Measurements from ENCODE around the gene TACO1. TPM values are rescaled to one million over a fixed set of nuclear protein-coding genes. Genes with fewer than 3 reads are reported as not detected.

Gene TACO1
- polyA plus RNA-seq, 6 donors from 2014 or later = 14.9 to 19.7 (median 16.8) TPM

DNA sequence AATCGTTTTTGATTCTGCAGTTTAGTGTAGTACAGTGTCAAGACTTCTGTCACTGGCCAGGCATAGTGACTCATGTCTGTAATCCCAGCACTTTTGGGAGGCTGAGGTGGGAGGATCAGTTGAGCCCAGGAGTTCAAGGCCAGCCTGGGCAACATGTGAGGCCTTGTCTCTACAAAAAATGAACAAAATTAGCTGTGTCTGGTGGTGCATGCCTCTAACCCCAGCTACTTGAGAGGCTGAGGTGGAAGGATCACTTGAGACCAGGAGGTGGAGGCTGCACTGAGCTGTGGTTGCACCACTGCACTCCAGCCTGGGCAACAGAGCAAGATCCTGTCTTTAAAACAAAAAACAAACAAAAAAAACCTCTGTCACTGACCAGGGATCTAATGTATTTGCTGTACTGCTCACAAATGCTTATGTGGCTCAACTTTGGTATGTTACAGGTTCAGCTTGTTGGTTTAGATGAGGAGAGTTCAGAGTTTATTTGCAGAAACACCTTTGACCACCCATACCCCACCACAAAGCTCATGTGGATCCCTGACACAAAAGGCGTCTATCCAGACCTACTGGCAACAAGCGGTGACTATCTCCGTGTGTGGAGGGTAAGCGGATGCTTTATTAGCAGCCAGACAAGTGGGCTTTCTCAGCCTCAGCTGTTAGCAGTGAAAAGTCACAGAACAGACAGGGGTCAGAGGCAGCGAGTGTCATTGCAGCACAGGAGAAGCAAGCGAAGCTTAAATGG, 22.5 kb upstream of the TACO1 start:
- no peaks in the 10 kb centered on the region for H3K9me3 Mint-ChIP-seq
- DNase-seq = no peak
- peaks cover 15 to 18% of the 10 kb centered on the region in 2 donors for H3K36me3 Mint-ChIP-seq
- no peak overlapping the region for H3K4me3 Mint-ChIP-seq
- no peaks in the 10 kb centered on the region for H3K27me3 Mint-ChIP-seq
- H3K27ac Mint-ChIP-seq = no peak overlapping the region
- no peak for ATAC-seq (ENCODE audit: low read depth in 2 of 2)
- H3K4me1 Mint-ChIP-seq = peaks cover 13 to 21% (median 20%) of the 10 kb centered on the region in 3 donors

DNA sequence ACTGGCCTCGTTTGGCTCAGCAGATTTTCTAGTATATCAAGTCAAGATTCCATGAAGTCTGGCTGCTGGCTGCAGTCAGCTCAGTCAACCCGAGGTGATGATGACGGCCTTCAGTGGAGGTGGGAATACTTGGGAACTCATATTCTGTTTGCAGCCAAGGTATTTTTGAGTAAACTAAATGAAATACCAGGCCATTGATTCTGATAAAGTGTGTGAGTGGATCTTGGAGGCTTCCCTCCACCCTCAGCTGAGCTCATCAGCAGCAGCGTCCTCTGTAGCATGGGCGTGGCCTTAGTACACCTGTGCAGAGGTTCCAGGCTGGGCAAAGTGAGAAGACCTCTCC, 22.0 kb upstream of the TACO1 start:
- no peak for DNase-seq
- Mint-ChIP-seq H3K27ac (peak overlapping the region in 3 of 6 donors; percentile 51 to 92 (median 60)), H3K4me1 (peaks cover 10 to 19% (median 19%) of the 10 kb centered on the region in 3 donors), H3K9me3 (no peaks in the 10 kb centered on the region), H3K27me3 (no peaks in the 10 kb centered on the region), H3K36me3 (peaks cover 15 to 19% of the 10 kb centered on the region in 2 donors), H3K4me3 (no peak overlapping the region)
- ATAC-seq (ENCODE audit: low read depth in 2 of 2) = no peak

DNA sequence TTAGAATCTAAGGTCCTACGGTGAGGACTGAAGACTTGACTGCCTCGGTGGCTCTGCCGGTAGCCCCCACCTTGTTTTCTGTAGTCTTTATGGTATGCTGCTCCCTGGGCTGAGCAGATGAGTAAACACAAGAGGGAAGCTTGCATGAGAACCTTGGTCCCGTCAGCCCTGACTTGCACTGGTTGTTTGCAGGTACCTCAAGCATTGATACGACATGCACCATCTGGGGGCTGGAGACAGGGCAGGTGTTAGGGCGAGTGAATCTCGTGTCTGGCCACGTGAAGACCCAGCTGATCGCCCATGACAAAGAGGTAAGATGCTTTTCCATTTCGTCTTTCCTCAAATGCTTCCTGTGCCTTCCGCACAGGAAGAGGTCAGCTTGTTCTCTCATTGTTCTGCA, 21.1 kb upstream of the TACO1 start:
- peaks cover 5 to 13% (median 13%) of the 10 kb centered on the region in 3 donors for H3K4me1 Mint-ChIP-seq
- no peak for ATAC-seq (ENCODE audit: low read depth in 2 of 2)
- H3K9me3 Mint-ChIP-seq = no peaks in the 10 kb centered on the region
- H3K4me3 Mint-ChIP-seq = no peak overlapping the region
- H3K27ac Mint-ChIP-seq = no peak overlapping the region
- no peak for DNase-seq
- H3K36me3 Mint-ChIP-seq = peaks cover 8 to 19% of the 10 kb centered on the region in 2 donors
- H3K27me3 Mint-ChIP-seq = no peaks in the 10 kb centered on the region

DNA sequence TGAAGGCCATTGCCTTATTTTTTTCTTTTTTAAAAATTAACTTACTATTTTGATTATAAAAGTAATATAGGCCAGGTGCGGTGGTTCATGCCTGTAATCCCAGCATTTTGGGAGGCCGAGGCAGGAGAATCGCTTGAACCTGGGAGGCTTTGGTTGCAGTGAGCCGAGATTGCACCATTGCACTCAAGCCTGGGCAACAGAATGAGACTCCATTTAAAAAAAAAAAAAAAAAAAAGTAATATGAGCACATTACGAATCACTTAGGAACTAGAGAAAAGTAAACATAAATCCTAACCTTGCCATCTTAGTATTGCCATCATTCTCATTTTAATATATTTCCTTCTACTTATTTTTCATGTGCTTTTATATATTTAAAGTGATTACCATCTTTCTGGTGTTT, 12.9 kb upstream of the TACO1 start:
- Mint-ChIP-seq H3K4me1 (peaks cover 0 to 5% (median 2%) of the 10 kb centered on the region in 3 donors), H3K27ac (peak overlapping the region in 1 of 6 donors; percentile 47), H3K4me3 (no peak overlapping the region), H3K27me3 (no peaks in the 10 kb centered on the region), H3K9me3 (no peaks in the 10 kb centered on the region), H3K36me3 (peaks cover 23 to 31% of the 10 kb centered on the region in 2 donors)
- DNase-seq = no peak
- no peak for ATAC-seq (ENCODE audit: low read depth in 2 of 2)

DNA sequence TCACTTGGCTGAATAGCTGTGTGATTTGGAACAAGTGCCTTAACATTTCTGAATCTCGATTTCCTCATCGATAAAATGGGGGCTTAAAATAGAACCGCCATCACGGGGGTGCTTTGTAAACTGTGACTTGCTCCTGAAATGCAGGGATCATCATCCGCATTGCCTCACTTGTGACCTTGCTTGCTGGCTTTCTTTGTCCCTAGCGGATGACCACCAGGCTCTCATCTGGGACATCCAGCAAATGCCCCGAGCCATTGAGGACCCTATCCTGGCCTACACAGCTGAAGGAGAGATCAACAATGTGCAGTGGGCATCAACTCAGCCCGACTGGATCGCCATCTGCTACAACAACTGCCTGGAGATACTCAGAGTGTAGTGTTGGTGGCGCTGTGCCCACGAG, 11.9 kb upstream of the TACO1 start:
- H3K4me1 Mint-ChIP-seq = peaks cover 0 to 5% (median 2%) of the 10 kb centered on the region in 3 donors
- no peaks in the 10 kb centered on the region for H3K27me3 Mint-ChIP-seq
- ATAC-seq (ENCODE audit: low read depth in 2 of 2) (no peak), DNase-seq (no peak)
- H3K27ac Mint-ChIP-seq = no peak overlapping the region
- no peaks in the 10 kb centered on the region for H3K9me3 Mint-ChIP-seq
- peaks cover 20 to 25% of the 10 kb centered on the region in 2 donors for H3K36me3 Mint-ChIP-seq
- H3K4me3 Mint-ChIP-seq = no peak overlapping the region

DNA sequence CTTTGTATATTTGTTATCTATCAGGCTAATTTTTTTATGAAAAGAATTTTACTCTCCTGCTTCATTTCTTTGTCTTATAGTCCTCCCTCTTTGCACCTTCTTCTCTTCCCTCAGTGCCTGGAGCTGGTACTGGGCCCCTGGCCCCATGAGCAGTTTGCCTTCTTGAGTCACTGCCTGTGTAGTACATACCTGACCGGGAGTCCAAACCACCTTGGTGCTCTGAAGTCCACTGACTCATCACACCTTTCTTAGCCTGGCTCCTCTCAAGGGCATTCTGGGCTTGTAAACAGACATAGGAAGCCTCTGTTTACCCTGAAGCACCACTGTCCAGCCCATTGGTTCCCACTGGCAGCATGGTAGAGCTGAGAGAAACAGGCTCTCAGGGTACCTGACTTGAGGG, 11.0 kb upstream of the TACO1 start:
- Mint-ChIP-seq H3K4me1 (peaks cover 0 to 5% (median 2%) of the 10 kb centered on the region in 3 donors), H3K36me3 (peaks cover 20 to 25% of the 10 kb centered on the region in 2 donors), H3K4me3 (no peak overlapping the region), H3K27ac (peak overlapping the region in 3 of 6 donors; percentile 61 to 84 (median 72)), H3K9me3 (no peaks in the 10 kb centered on the region), H3K27me3 (no peaks in the 10 kb centered on the region)
- DNase-seq (no peak), ATAC-seq (ENCODE audit: low read depth in 2 of 2) (no peak)

DNA sequence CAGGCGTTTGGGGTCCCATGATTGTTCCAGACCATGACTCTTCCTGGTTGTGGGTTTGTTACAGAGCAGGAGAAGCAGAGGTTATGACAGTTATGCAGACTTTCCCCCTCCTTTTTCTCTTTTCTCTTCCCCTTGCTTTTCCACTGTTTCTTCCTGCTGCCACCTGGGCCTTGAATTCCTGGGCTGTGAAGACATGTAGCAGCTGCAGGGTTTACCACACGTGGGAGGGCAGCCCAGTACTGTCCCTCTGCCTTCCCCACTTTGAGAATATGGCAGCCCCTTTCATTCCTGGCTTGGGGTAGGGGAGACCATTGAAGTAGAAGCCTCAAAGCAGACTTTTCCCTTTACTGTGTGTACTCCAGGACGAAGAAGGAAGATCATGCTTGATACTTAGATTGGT, 7.9 kb upstream of the TACO1 start:
- peaks cover 11 to 25% of the 10 kb centered on the region in 2 donors for H3K36me3 Mint-ChIP-seq
- ATAC-seq (ENCODE audit: low read depth in 2 of 2) = no peak
- no peak overlapping the region for H3K27ac Mint-ChIP-seq

DNA sequence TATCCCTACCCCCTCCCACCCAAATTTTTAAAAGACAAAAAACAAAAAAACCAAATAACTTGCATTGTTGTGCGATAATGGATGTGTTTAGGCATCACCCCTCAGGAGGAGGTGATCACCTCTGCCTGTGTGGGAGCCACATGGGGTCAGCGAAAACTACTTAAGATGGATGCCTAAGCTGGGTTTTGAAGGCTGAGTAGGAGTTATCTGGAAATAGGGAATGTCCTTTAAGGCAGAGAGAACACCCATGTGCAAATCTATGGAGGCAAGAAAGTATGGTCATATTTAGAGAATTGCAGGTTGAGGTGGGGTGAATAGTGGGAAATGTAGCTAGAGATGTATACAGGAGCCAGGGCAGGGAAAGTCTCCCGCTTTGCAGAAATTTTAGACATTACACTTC, 5.6 kb upstream of the TACO1 start:
- Mint-ChIP-seq H3K9me3 (no peaks in the 10 kb centered on the region), H3K4me1 (peaks cover 2 to 5% (median 3%) of the 10 kb centered on the region in 3 donors), H3K27me3 (no peaks in the 10 kb centered on the region), H3K36me3 (peaks cover 3 to 13% of the 10 kb centered on the region in 2 donors), H3K27ac (peak overlapping the region in 1 of 6 donors; percentile 65), H3K4me3 (peak overlapping the region in 1 of 8 donors; percentile 8)
- DNase-seq = no peak
- no peak for ATAC-seq (ENCODE audit: low read depth in 2 of 2)

More for the DNA sequence above, 7.9 kb upstream of the TACO1 start:
- Mint-ChIP-seq H3K27me3 (no peaks in the 10 kb centered on the region), H3K4me3 (no peak overlapping the region), H3K9me3 (no peaks in the 10 kb centered on the region), H3K4me1 (peaks cover 0 to 5% (median 2%) of the 10 kb centered on the region in 3 donors)
- no peak for DNase-seq

DNA sequence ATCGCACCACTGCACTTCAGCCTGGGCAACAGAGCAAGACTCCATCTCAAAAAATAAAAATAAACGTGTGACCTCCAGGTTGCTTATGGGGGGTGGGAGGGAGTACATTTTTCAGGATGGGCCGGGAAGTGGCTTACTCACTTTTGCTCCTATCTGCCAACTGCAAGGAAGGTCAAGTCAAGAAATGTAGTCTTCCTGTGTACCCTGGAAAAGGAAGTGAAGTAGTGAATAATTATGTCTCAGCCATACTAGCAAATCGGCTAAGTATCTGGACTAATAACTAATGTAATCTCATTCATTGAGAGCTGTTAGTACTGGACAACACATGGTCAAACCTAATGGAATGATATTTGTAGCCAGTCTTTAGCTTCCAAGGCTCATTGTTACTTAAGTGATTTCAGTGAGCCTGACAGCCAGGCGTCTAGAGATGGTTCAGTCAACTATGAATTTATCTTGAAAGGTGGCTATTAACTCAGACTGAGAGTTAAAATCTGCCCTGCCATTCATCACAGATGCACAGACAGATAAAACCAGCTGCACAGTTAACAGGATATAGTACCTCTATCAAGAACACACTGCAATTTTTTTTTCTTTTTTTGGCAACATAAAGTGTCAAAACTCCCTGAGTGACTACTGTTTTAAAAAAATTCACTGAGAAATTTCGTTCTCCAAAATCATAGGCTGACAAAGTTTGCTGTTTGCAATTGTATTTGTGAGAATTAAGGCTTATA, 3.7 kb upstream of the TACO1 start:
- Mint-ChIP-seq H3K4me3 (no peak overlapping the region), H3K36me3 (no peaks in the 10 kb centered on the region), H3K27ac (no peak overlapping the region), H3K9me3 (no peaks in the 10 kb centered on the region), H3K27me3 (no peaks in the 10 kb centered on the region), H3K4me1 (peaks cover 13 to 18% (median 17%) of the 10 kb centered on the region in 3 donors)
- ATAC-seq (ENCODE audit: low read depth in 2 of 2) (no peak), DNase-seq (no peak)

DNA sequence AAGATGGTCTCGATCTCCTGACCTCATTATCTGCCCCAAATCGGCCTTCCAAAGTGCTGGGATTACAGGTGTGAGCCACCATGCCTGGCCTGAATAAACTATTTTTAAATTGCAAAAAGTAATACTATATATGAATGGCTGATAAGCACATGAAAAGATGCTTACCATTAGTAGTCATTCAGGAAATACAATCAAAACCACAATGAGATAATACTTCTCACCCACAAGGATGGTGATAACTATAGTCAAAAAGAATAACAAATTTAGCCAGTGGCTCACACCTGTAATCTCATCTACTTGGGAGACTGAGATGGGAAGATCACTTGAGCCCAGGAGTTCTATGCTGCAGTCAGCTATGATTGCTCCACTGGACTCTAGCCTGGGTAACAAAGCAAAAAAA, 2.4 kb upstream of the TACO1 start:
- DNase-seq (no peak), ATAC-seq (ENCODE audit: low read depth in 2 of 2) (no peak)
- Mint-ChIP-seq H3K27ac (no peak overlapping the region), H3K27me3 (no peaks in the 10 kb centered on the region), H3K36me3 (no peaks in the 10 kb centered on the region), H3K9me3 (no peaks in the 10 kb centered on the region), H3K4me1 (peaks cover 13 to 20% (median 17%) of the 10 kb centered on the region in 3 donors), H3K4me3 (peak overlapping the region in 1 of 8 donors; percentile 79)

DNA sequence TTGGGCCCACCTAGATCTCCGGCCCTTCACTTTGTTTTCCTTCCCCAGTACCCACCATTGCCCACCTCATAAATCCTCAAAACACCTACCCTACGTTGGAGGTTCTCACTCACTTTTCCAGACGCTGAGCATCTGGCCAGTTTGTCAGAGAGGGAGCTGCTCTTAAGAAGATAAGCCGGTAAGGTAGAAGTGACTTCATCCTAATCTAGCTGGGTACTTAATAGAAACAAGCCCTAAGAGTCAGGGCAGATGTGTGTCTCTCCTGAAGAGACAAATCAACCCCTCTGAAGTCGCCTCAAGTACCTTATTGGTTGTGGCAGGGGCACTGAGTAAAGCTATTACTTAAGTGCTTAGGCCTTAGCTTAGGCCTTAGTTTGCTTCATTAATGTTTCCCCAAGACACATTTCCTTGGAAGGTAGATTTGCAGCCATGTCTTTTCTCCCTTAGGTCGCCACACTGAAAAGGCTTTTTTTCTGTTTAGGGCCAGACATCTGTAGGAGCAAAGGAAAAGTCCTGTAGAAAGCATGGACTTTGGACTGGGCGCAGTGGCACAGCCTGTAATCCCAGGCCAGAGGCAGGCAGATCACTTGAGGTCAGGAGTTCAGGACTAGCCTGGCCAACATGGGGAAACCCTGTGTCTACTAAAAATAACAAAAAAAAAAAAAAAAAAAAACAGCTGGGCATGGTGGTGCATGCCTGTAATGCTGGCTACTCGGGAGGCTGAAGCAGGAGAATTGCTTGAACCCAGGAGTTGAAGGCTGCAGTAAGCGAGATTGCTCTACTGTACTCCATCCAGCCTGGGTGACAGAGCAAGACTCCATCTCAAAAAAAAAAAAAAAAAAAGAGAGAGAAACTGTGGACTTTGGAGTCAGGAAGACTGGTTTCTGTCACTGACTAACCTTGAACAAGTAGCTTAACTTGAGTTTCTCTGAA, 1.0 kb downstream of the TACO1 start:
- peak overlapping the region; percentile 88 to 97 (median 94) for H3K4me3 Mint-ChIP-seq
- no peak for ATAC-seq (ENCODE audit: low read depth in 2 of 2)

DNA sequence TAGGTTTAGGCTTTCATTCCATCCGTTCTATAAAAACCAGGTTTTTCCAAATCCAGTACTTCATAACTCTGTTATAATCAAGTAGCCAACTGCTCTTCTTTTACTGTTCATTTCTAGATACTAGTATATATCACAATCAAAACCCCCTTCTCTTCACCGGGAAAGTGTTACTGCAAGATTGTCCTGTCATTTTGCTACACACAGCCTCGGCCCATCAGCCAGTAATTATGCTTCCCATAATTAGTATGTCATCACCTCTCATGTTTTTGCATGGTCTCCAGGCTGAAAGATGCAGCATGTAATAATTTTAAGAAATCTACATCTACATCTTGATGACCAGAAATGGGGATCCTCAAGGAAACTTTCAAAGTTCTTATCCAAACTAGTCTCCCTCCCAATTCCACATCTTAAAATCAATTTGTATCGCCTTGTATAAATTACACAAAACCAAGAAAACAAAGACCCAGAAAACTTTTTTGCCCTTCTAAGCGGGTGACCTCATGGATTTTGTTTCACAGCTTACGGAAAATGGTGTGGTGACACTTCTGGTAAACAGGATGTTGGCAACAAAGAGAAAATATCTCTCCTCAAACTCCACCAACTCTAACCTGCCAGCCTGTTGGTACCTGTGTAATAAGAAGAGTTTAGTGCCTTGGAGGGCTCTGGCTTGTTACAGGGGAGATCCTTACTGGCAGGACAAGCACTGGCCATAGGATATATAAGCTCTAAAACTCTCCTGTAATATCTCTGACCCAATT, 9.3 kb downstream of the TACO1 start:
- ATAC-seq (ENCODE audit: low read depth in 2 of 2) = no peak
- no peak for DNase-seq
- H3K27me3 Mint-ChIP-seq = no peaks in the 10 kb centered on the region
- peaks cover 13 to 21% of the 10 kb centered on the region in 2 donors for H3K36me3 Mint-ChIP-seq
- H3K4me3 Mint-ChIP-seq = no peak overlapping the region
- peaks cover 0 to 9% (median 2%) of the 10 kb centered on the region in 3 donors for H3K4me1 Mint-ChIP-seq
- no peaks in the 10 kb centered on the region for H3K9me3 Mint-ChIP-seq
- peak overlapping the region in 1 of 6 donors; percentile 47 for H3K27ac Mint-ChIP-seq

More for the DNA sequence above, 1.0 kb downstream of the TACO1 start:
- H3K4me1 Mint-ChIP-seq = peaks cover 17 to 24% (median 17%) of the 10 kb centered on the region in 3 donors
- H3K36me3 Mint-ChIP-seq = peaks cover 12 to 17% of the 10 kb centered on the region in 2 donors
- no peaks in the 10 kb centered on the region for H3K27me3 Mint-ChIP-seq
- peak overlapping the region in 5 of 6 donors; percentile 74 to 96 (median 89) for H3K27ac Mint-ChIP-seq
- H3K9me3 Mint-ChIP-seq = no peaks in the 10 kb centered on the region
- no peak for DNase-seq

All from naive B cell (primary cell).